ENCODE measurements around the gene WDR35.
A peak's percentile ranks its signal among the peaks of the same experiment; 100 is the strongest.

WDR35 gene

DNA sequence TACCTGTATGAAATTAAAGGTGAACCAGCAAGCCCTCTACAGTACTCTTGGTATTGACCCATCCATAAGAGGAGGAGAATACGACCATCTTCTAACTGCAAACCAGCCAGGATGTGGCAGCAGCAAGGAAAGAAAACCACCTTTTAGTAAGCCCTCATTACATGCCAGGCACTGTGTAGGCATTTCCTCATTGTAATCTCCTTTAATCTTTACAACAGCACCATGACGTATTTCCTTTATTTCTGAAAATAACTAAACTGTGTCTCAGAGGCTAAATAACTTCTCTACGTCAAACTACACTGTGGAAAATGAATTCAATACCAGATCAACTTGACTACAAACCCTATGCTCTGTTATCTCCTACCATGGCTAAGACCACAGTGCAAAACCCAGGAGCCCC lies 18.2 kb downstream of the WDR35 start:
- no peak overlapping the region for H3K4me3 ChIP-seq (ENCODE audit: low read length)
- no peaks in the 10 kb centered on the region for H3K27me3 ChIP-seq (ENCODE audit: insufficient read depth, low read length)
- H3K27ac ChIP-seq (ENCODE audit: low read length): no peak overlapping the region
- peaks cover 74% of the 10 kb centered on the region for H3K36me3 ChIP-seq (ENCODE audit: insufficient read depth, low read depth, low read length)
- no peaks in the 10 kb centered on the region for H3K4me1 ChIP-seq (ENCODE audit: insufficient read depth, low read length)
- no peak overlapping the region for H3K9ac ChIP-seq (ENCODE audit: low read depth, low read length)
- H3K9me3 ChIP-seq (ENCODE audit: insufficient read depth, low read depth, low read length): no peaks in the 10 kb centered on the region

DNA sequence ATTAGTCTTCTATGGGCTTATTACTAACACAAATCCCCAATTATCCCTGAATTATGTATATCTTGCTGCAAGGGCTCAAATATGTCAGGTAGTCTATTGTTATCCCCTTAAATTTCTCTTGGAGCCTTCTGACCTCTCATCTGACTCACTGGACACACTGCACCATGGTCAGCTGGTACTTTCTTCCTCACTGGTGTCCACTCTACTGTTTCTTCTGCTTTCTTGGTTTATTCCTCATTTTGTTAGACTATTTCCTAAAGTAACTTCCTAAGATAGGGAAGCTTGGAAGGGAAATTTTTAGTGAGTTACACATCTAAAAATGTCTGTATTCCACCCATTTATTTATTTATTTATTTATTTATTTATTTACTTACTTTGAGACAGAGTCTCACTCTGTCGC lies 26.5 kb downstream of the WDR35 start:
- Histone ChIP-seq H3K9me3 (ENCODE audit: insufficient read depth, low read depth, low read length) (no peaks in the 10 kb centered on the region), H3K4me3 (ENCODE audit: low read length) (no peak overlapping the region), H3K36me3 (ENCODE audit: insufficient read depth, low read depth, low read length) (peaks cover 34% of the 10 kb centered on the region), H3K27ac (ENCODE audit: low read length) (no peak overlapping the region), H3K9ac (ENCODE audit: low read depth, low read length) (no peak overlapping the region), H3K27me3 (ENCODE audit: insufficient read depth, low read length) (no peaks in the 10 kb centered on the region), H3K4me1 (ENCODE audit: insufficient read depth, low read length) (no peaks in the 10 kb centered on the region)

- H3K27me3 ChIP-seq (ENCODE audit: insufficient read depth, low read length): no peaks in the 10 kb centered on the region
- no peaks in the 10 kb centered on the region for H3K9me3 ChIP-seq (ENCODE audit: insufficient read depth, low read depth, low read length)
- no peak overlapping the region for H3K9ac ChIP-seq (ENCODE audit: low read depth, low read length)
- no peaks in the 10 kb centered on the region for H3K4me1 ChIP-seq (ENCODE audit: insufficient read depth, low read length)
- H3K4me3 ChIP-seq (ENCODE audit: low read length): no peak overlapping the region
- H3K27ac ChIP-seq (ENCODE audit: low read length): no peak overlapping the region
- peaks cover 22% of the 10 kb centered on the region; the same call in 1 of the 2 replicates for H3K36me3 ChIP-seq (ENCODE audit: insufficient read depth, low read depth, low read length)
Observed at GRCh38 chr2:19955544-19956422, 34.1 kb downstream of the WDR35 start.

DNA sequence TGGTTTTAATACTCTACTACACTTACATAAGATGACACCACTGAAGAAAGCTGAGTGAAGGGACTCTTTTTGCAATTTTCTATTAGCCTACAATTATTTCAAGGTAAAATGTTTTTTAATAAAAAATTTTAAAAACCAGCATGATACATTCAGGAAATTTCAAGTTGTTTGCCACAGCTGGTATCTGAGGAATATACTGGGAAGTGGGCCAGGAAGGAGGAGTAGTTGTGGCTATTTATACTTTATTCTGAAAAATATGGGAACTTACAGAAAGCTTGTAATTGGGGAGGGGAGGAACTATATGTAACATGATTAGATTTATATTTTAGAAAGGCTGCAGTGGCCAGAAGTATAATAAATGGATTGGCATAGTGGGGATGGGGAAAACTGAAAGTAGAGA lies 40.8 kb downstream of the WDR35 start:
- peaks cover 13% of the 10 kb centered on the region; the same call in 1 of the 2 replicates for H3K4me1 ChIP-seq (ENCODE audit: insufficient read depth, low read length)
- no peaks in the 10 kb centered on the region for H3K27me3 ChIP-seq (ENCODE audit: insufficient read depth, low read length)
- H3K4me3 ChIP-seq (ENCODE audit: low read length): no peak overlapping the region
- no peaks in the 10 kb centered on the region for H3K9me3 ChIP-seq (ENCODE audit: insufficient read depth, low read depth, low read length)
- H3K27ac ChIP-seq (ENCODE audit: low read length): no peak overlapping the region
- H3K36me3 ChIP-seq (ENCODE audit: insufficient read depth, low read depth, low read length): peaks cover 45% of the 10 kb centered on the region
- H3K9ac ChIP-seq (ENCODE audit: low read depth, low read length): no peak overlapping the region

GRCh38 chr2:19947184-19947940 lies 42.5 kb downstream of the WDR35 start:
- Histone ChIP-seq H3K27me3 (ENCODE audit: insufficient read depth, low read length) (no peaks in the 10 kb centered on the region), H3K4me3 (ENCODE audit: low read length) (no peak overlapping the region), H3K4me1 (ENCODE audit: insufficient read depth, low read length) (peaks cover 23% of the 10 kb centered on the region), H3K9me3 (ENCODE audit: insufficient read depth, low read depth, low read length) (no peaks in the 10 kb centered on the region), H3K27ac (ENCODE audit: low read length) (no peak overlapping the region), H3K36me3 (ENCODE audit: insufficient read depth, low read depth, low read length) (peaks cover 41% of the 10 kb centered on the region), H3K9ac (ENCODE audit: low read depth, low read length) (no peak overlapping the region)

DNA sequence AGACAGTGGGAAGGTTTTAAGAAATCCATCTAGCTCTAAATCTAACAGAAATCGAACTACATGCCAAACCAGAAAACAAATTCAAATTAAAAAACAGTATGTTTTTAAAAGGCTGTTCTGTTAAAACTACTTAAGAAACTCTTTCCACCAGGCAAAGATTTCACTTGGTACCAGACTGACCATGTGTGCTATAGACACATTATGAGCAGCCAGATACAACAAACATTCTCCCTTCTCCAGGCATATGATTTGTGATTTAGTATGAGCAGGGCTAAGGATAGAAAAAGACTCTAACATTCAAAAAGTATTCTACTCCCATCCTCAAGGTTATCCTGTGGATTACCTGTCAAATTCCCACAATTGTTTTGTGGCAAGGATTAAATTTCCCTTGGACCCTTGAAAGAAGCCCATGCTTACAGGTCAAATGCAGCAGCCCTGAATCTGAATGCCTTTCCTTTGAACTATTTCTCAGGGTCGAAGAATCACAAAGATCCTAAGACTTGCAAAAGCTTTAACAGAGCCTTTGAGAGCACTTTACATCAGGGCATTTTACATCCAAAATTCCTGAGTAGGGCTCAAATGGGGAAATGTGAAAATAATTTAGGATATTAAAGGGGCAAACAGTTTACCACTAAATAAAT lies 45.6 kb downstream of the WDR35 start:
- Histone ChIP-seq H3K27me3 (ENCODE audit: insufficient read depth, low read length) (no peaks in the 10 kb centered on the region), H3K9me3 (ENCODE audit: insufficient read depth, low read depth, low read length) (no peaks in the 10 kb centered on the region), H3K36me3 (ENCODE audit: insufficient read depth, low read depth, low read length) (peaks cover 39% of the 10 kb centered on the region), H3K27ac (ENCODE audit: low read length) (no peak overlapping the region), H3K9ac (ENCODE audit: low read depth, low read length) (no peak overlapping the region), H3K4me3 (ENCODE audit: low read length) (peak overlapping the region; percentile 17; the same call in 1 of the 2 replicates), H3K4me1 (ENCODE audit: insufficient read depth, low read length) (peaks cover 23% of the 10 kb centered on the region)

DNA sequence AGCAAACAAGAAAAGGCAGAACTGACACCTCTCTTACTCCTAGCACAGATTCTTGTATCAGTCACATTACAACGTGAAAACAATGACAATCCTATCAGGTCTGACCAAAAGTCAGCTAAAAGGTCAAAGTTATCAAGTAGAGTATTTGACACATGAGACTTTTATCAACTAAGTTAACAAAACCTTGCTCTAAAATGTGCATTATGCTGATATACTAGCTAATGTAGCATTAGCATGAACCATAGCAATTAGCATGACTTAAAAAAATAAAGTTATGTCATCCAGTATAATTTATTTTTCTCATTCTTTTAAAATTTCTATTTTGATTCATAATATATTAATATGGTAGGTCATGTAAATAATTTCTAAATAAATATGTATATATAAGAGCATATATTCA lies 46.7 kb downstream of the WDR35 start:
- Histone ChIP-seq H3K36me3 (ENCODE audit: insufficient read depth, low read depth, low read length) (peaks cover 43% of the 10 kb centered on the region), H3K4me1 (ENCODE audit: insufficient read depth, low read length) (peaks cover 23% of the 10 kb centered on the region), H3K4me3 (ENCODE audit: low read length) (no peak overlapping the region)

DNA sequence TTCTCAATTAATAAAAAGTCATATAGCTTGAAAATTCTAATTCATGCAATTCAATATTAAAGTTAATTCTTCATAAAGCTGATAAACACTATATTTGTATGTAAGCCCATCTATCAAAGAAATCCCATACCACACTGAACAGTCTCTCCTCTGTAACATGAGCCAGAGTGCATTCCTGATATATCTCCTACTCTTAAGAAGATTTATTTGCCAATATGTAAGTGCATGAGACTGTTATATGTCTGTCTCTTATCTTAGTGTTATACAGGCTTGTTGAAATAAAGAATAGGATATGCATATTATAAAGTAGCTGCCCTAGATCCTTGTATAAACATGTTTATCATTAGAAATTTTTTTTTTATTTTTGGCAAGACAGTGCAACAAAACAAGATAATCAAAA lies 47.7 kb downstream of the WDR35 start:
- Histone ChIP-seq H3K9me3 (ENCODE audit: insufficient read depth, low read depth, low read length) (no peaks in the 10 kb centered on the region), H3K36me3 (ENCODE audit: insufficient read depth, low read depth, low read length) (peaks cover 51% of the 10 kb centered on the region), H3K4me3 (ENCODE audit: low read length) (no peak overlapping the region), H3K9ac (ENCODE audit: low read depth, low read length) (no peak overlapping the region), H3K4me1 (ENCODE audit: insufficient read depth, low read length) (peaks cover 23% of the 10 kb centered on the region), H3K27ac (ENCODE audit: low read length) (no peak overlapping the region), H3K27me3 (ENCODE audit: insufficient read depth, low read length) (no peaks in the 10 kb centered on the region)

More for the DNA sequence above, 46.7 kb downstream of the WDR35 start:
- H3K9ac ChIP-seq (ENCODE audit: low read depth, low read length): no peak overlapping the region
- no peaks in the 10 kb centered on the region for H3K9me3 ChIP-seq (ENCODE audit: insufficient read depth, low read depth, low read length)
- no peak overlapping the region for H3K27ac ChIP-seq (ENCODE audit: low read length)
- no peaks in the 10 kb centered on the region for H3K27me3 ChIP-seq (ENCODE audit: insufficient read depth, low read length)

- no peaks in the 10 kb centered on the region for H3K27me3 ChIP-seq (ENCODE audit: insufficient read depth, low read length)
- H3K27ac ChIP-seq (ENCODE audit: low read length): no peak overlapping the region
- H3K9me3 ChIP-seq (ENCODE audit: insufficient read depth, low read depth, low read length): no peaks in the 10 kb centered on the region
- H3K9ac ChIP-seq (ENCODE audit: low read depth, low read length): no peak overlapping the region
- no peaks in the 10 kb centered on the region for H3K4me1 ChIP-seq (ENCODE audit: insufficient read depth, low read length)
- peaks cover 74% of the 10 kb centered on the region for H3K36me3 ChIP-seq (ENCODE audit: insufficient read depth, low read depth, low read length)
- no peak overlapping the region for H3K4me3 ChIP-seq (ENCODE audit: low read length)
Observed at GRCh38 chr2:19937004-19937403, 52.9 kb downstream of the WDR35 start.

DNA sequence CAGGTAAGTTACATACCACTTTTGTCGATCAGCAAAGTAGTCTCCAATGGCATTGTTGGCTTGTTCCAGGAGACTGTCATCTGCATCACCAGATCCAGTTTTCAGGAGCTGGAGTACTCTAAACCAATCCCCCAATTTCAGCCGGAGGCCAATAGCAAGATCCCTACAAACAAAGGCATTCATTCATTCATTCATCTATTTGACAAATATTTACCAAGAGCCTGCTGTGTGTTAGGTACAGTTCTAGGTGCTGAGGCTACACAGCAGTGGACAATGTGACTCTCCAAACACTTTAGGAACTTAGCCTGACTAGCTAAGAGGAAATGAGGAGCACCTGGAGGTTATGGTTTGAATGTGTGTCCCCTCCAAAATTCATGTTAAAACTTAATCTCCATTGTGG lies 53.7 kb downstream of the WDR35 start:
- H3K4me1 ChIP-seq (ENCODE audit: insufficient read depth, low read length): no peaks in the 10 kb centered on the region
- H3K9me3 ChIP-seq (ENCODE audit: insufficient read depth, low read depth, low read length): no peaks in the 10 kb centered on the region
- H3K4me3 ChIP-seq (ENCODE audit: low read length): no peak overlapping the region
- H3K27me3 ChIP-seq (ENCODE audit: insufficient read depth, low read length): no peaks in the 10 kb centered on the region
- no peak overlapping the region for H3K27ac ChIP-seq (ENCODE audit: low read length)
- H3K9ac ChIP-seq (ENCODE audit: low read depth, low read length): no peak overlapping the region
- H3K36me3 ChIP-seq (ENCODE audit: insufficient read depth, low read depth, low read length): peaks cover 74% of the 10 kb centered on the region

- Histone ChIP-seq H3K4me3 (ENCODE audit: low read length) (no peak overlapping the region), H3K4me1 (ENCODE audit: insufficient read depth, low read length) (no peaks in the 10 kb centered on the region), H3K9me3 (ENCODE audit: insufficient read depth, low read depth, low read length) (peaks cover 2% of the 10 kb centered on the region; the same call in 1 of the 2 replicates), H3K27ac (ENCODE audit: low read length) (no peak overlapping the region), H3K9ac (ENCODE audit: low read depth, low read length) (no peak overlapping the region), H3K27me3 (ENCODE audit: insufficient read depth, low read length) (no peaks in the 10 kb centered on the region), H3K36me3 (ENCODE audit: insufficient read depth, low read depth, low read length) (peaks cover 86% of the 10 kb centered on the region)
Observed at GRCh38 chr2:19933351-19933981, 56.4 kb downstream of the WDR35 start.

Measured in iPS-20b (cell line).